H1 (cell line): ENCODE measurements around the gene APEH.
"Not testable (repeated sequence)": the region's sequence is repeated elsewhere in the genome, so short reads cannot be mapped to it uniquely, and the experiment has no call there.

Source experiments
- CEBPB ChIP-seq: IDR thresholded peaks from 2 replicates; pipeline ENCODE4 v1.6.1; 2012; ENCODE audit warnings: low read depth, low read length
- EP300 ChIP-seq, 2 experiments: IDR thresholded peaks; 1 replicate in 1 of 2; 2 replicates in 1 of 2; pipeline ENCODE4 v1.6.1; 2011 to 2012; ENCODE audit warnings: low read depth in 2 of 2, low read length in 2 of 2, mild to moderate bottlenecking in 2 of 2, borderline replicate concordance in 1 of 2, inconsistent platforms in 1 of 2, moderate library complexity in 1 of 2
- HDAC6 ChIP-seq: IDR thresholded peaks from one replicate; pipeline ENCODE4 v1.7.1; 2012; ENCODE audit warnings: low read depth, mild to moderate bottlenecking, inconsistent platforms, low read length, moderate library complexity
- MAFK ChIP-seq: IDR thresholded peaks from 2 replicates; pipeline ENCODE4 v1.6.1; 2012; ENCODE audit warnings: low read depth, mild to moderate bottlenecking, improper control_type of control experiment, low read length
- SP1 ChIP-seq: IDR thresholded peaks from 2 replicates; pipeline ENCODE4 v1.6.1; 2011; ENCODE audit warnings: low read depth, low read length
- TAF1 ChIP-seq: IDR thresholded peaks from 2 replicates; pipeline ENCODE4 v1.6.1; 2011; ENCODE audit warnings: mild to moderate bottlenecking, low read depth, low read length
- TF ChIP-seq, protein P1 (sequence below), 3 experiments: IDR thresholded peaks; 1 replicate in 2 of 3; 2 replicates in 1 of 3; pipeline versions ENCODE4 v1.5.1 to v1.6.1; 2011; ENCODE audit warnings: low read length in 3 of 3, mild to moderate bottlenecking in 3 of 3, inconsistent platforms in 2 of 3, low read depth in 1 of 3, moderate library complexity in 1 of 3; ENCODE audit not compliant: insufficient read depth in 1 of 3; ENCODE audit errors: control extremely low read depth in 1 of 3

DNA sequence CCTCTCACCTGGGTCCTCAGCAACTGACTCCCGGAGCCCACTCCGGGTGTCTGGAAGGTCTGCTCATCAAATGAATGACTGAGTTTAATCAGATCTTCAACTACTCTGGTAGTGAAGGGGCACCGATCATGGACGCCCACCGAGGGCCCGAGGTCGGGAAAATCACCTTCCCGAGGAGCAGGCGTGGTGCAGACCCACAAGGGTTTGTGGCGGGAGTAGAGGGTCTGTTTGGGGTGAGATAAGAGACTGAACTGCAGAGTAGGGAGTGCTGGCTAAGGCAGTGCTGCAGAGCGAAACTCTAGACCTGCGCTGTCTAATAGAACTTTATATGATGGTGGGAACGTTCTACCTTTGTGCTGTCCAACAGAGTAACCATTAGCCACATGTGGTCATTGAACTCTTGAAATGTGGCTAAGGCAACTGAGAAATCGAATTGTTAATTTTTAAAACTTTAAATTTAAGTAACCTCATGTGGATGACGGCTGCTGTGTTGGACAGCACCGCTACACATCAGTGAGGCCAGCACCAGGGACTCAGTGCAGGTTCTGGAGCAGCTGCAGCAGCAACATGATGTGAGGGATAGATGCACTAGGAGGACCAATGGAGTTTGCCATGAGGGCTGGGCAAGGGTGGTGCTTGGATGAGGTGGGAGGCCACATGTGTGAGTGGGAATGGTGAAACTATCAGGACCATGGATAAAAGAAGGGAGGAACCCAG is 15.9 kb downstream of the APEH start:
- not testable (repeated sequence) for TF ChIP-seq EP300 (IDR thresholded peaks at IDR 0.05; ENCODE audit: borderline replicate concordance in 1 of 2, low read depth in 2 of 2, low read length in 2 of 2); CEBPB; HDAC6; MAFK; SP1; TAF1
- TF ChIP-seq, protein P1, sequence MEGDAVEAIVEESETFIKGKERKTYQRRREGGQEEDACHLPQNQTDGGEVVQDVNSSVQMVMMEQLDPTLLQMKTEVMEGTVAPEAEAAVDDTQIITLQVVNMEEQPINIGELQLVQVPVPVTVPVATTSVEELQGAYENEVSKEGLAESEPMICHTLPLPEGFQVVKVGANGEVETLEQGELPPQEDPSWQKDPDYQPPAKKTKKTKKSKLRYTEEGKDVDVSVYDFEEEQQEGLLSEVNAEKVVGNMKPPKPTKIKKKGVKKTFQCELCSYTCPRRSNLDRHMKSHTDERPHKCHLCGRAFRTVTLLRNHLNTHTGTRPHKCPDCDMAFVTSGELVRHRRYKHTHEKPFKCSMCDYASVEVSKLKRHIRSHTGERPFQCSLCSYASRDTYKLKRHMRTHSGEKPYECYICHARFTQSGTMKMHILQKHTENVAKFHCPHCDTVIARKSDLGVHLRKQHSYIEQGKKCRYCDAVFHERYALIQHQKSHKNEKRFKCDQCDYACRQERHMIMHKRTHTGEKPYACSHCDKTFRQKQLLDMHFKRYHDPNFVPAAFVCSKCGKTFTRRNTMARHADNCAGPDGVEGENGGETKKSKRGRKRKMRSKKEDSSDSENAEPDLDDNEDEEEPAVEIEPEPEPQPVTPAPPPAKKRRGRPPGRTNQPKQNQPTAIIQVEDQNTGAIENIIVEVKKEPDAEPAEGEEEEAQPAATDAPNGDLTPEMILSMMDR (IDR thresholded peaks at IDR 0.05; ENCODE audit: control extremely low read depth in 1 of 3, insufficient read depth in 1 of 3, low read depth in 1 of 3, low read length in 3 of 3): not testable (repeated sequence)
